HL-60/S4 treated with phorbol 12-myristate 13-acetate at 8.2 ng/mL for 4 days and 3 days (cell line): Measurements from ENCODE around the gene OSGEPL1.
"Not testable (repeated sequence)": the region's sequence is repeated elsewhere in the genome, so short reads cannot be mapped to it uniquely, and the experiment has no call there.

Source experiments
- in situ Hi-C: fragments of 300-500 bp; cut with MboI; formaldehyde crosslinking; loops from 2 replicates; pipeline ENCODE4 v1.15.0; 2022; ENCODE audit warnings: low sequenced_read_pairs

The OSGEPL1 gene

DNA sequence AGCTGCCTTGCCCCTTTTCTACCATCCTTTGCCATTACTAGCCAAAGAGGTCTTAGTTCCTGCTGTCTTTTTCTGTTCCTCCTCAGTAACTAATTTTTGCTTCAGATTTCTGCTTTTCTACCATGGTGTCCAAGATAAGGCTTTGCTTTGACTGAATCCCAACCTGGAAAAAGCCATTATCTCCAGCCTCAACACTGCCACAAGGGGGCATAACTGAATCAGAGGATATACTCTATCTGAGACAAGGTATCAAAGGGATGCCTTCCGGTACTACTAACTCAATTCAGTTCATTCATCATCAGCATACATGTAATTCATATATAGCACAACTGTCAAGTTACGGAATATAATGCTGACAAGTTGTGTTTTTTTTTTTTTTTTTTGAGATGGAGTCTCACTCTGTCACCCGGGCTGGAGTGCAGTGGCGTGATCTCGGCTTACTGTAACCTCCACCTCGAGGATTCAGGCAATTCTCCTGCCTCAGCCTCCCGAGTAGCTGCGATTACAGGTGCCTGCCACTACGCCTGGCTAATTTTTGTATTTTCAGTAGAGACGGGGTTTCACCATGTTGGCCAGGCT, 11.4 kb downstream of the OSGEPL1 start:
- in situ Hi-C loops, result no loop called here

GRCh38 chr2:189729430-189729829, 33.2 kb downstream of the OSGEPL1 start:
- in situ Hi-C loops, result no loop called here

DNA sequence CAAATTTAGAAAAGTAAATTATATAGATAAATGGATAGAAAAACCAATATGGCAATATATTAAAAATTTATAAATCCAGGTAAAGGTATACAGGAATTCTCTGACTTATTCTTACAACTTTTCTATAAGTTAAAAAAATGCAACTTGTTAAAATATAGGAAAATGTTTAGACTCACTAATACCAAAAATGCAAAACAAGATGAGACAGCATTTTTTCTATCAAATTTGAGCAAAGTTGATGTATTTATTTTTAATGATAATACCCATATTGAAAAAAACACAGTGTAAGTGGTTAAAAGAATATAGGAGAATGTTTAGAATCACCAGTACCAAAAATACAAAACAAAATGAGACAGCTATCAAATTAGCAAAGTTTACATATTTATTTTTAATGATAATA, 35.7 kb downstream of the OSGEPL1 start:
- in situ Hi-C loops, result no loop called here

DNA sequence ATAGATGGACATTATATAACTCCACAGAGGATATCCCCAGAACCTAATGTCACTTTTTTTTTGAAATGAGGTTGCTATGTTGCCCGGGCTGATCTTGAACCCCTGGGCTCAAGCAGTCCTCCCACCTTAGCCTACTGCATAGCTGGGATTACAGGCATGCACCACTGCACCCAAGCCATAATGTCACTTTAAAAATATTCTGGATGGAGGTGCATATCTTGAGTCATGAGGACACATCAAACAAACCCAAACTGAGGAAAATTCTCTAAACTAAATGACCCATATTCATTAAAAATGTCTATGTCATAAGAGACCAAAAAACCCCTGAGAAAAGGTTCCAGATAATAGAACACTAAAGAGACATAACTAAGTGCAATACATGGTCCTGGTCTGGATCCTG, 36.3 kb downstream of the OSGEPL1 start:
- in situ Hi-C loops, result no loop called here

GRCh38 chr2:189723192-189723591, 39.4 kb downstream of the OSGEPL1 start:
- in situ Hi-C loops, result no loop called here

GRCh38 chr2:189719571-189719970, 43.0 kb downstream of the OSGEPL1 start:
- in situ Hi-C loops, result no loop called here

GRCh38 chr2:189717593-189717992, 45.0 kb downstream of the OSGEPL1 start:
- in situ Hi-C loops, result not testable (repeated sequence)

GRCh38 chr2:189709501-189710221, 52.9 kb downstream of the OSGEPL1 start:
- in situ Hi-C loops, result no loop called here

GRCh38 chr2:189702071-189702470, 60.5 kb downstream of the OSGEPL1 start:
- in situ Hi-C loops, result no loop called here

GRCh38 chr2:189700681-189701080, 61.9 kb downstream of the OSGEPL1 start:
- in situ Hi-C loops, result no loop called here

GRCh38 chr2:189698020-189698887, 64.3 kb downstream of the OSGEPL1 start:
- in situ Hi-C loops, result no loop called here
